Aorta (tissue), 5 donors: ENCODE data around the gene TECRL. TPM values are rescaled to one million over a fixed set of nuclear protein-coding genes. Genes with fewer than 3 reads are reported as not detected.

ENCODE experiments used
- ATAC-seq: fragments of 200-7000 bp; cut with Tn5 transposase; one replicate; pipeline ENCODE4 v1.9.1; 2022; ENCODE audit warnings: moderate library complexity; ENCODE audit not compliant: low FRiP score
- DNase-seq, 2 donors: peaks; one replicate each; pipeline ENCODE4 v3.0.0-alpha.2; 2020
- H3K27ac ChIP-seq, 2 donors: one replicate each; pipeline ENCODE4 v1.5.1; 2013; ENCODE audit warnings: low read length in 2 of 2, mild to moderate bottlenecking in 2 of 2, moderate library complexity in 2 of 2, control low read depth in 1 of 2, inconsistent platforms in 1 of 2, low read depth in 1 of 2
- H3K27me3 ChIP-seq, 2 donors: one replicate each; pipeline ENCODE4 v1.6.1; 2013; ENCODE audit warnings: control low read depth in 1 of 2, low read length in 1 of 2, mild to moderate bottlenecking in 1 of 2, moderate library complexity in 1 of 2; ENCODE audit not compliant: insufficient read depth in 2 of 2, control insufficient read depth in 1 of 2
- H3K36me3 ChIP-seq, 2 donors: one replicate each; pipeline ENCODE4 v1.6.1; 2013; ENCODE audit warnings: control low read depth in 1 of 2, low read length in 1 of 2, mild to moderate bottlenecking in 1 of 2; ENCODE audit not compliant: insufficient read depth in 2 of 2, control insufficient read depth in 1 of 2
- H3K4me1 ChIP-seq, 2 donors: one replicate each; pipeline ENCODE4 v1.6.1; 2013; ENCODE audit warnings: low read length in 2 of 2, control low read depth in 1 of 2, mild to moderate bottlenecking in 1 of 2, moderate library complexity in 1 of 2; ENCODE audit not compliant: insufficient read depth in 2 of 2, control insufficient read depth in 1 of 2
- H3K4me3 ChIP-seq, 2 donors: one replicate each; pipeline ENCODE4 v1.5.1; 2013; ENCODE audit warnings: low read length in 2 of 2, control low read depth in 1 of 2, mild to moderate bottlenecking in 1 of 2
- H3K9me3 ChIP-seq: one replicate; pipeline ENCODE4 v1.6.1; 2013; ENCODE audit warnings: mild to moderate bottlenecking, low read length; ENCODE audit not compliant: control insufficient read depth
- WGBS, 2 donors: extraction: QIAGEN DNeasy Blood & Tissue Kit; methylation state at CpG; one replicate each; pipeline ENCODE4 v1.1.7; 2013; 5-methylcytosine and 5-hydroxymethylcytosine counted together
- intact Hi-C, 2 donors: fragments of 100-400 bp; cut with DNase I; formaldehyde crosslinking; loops; one replicate each; pipeline versions ENCODE4 v1.14.2 to v1.15.0; 2022
- polyA plus RNA-seq, 2 donors: library from polyadenylated mRNA; stranded (reverse); fragments of 200-250 nt; gene quantifications; one replicate each; pipeline ENCODE4 v1.2.3, GENCODE V29; 2013
- total RNA-seq, 2 donors: library from RNA; stranded (reverse); fragmentation: NEBNext Ultra II Directional; extraction: Animal tissue kit (Norgen Biotek cat#: 25700); gene quantifications; one replicate each; pipeline ENCODE4 v1.2.1, GENCODE V29; 2021
- donor health status: healthy with polysubstance abuse.
- donor health status: Bipolar disorder and iron deficiency.
- donor health status: DM: no; HTN: no; CAD: no.
- donor health status: DM: no; HTN: no; CAD: no.
- donor health status: DM: yes; HTN: yes; CAD: no.

TECRL gene
- total and polyA plus RNA-seq, 4 donors: 0.13 to 1.0 TPM; not detected in 2

DNA sequence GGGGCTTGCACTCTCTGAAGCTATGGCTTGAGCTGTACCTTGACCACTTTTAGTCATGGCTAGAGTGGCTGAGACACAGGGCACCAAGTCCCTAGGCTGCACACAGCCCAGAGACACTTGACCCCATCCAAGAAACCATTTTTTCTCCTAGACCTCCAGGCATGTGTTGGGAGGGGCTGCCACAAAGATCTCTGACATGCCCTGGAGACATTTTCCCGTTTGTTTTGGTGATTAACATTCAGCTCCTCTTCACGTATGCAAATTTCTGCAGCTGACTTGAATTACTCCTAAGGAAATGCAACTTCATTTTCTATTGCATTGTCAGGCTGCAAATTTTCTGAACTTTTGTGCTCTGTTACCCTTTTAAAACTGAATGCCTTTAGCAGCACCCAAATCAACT lies 142.6 kb downstream of the TECRL start:
- Histone ChIP-seq H3K36me3 (no peaks in the 10 kb centered on the region), H3K4me1 (no peaks in the 10 kb centered on the region), H3K4me3 (no peak overlapping the region), H3K27ac (no peak overlapping the region), H3K9me3 (no peaks in the 10 kb centered on the region), H3K27me3 (no peaks in the 10 kb centered on the region)
- 73 to 80% methylated on average over 2 of the region's 2 CpGs for WGBS, 2 donors
- ATAC-seq: no peak
- intact Hi-C loops: no loop called here
- DNase-seq: no peak

DNA sequence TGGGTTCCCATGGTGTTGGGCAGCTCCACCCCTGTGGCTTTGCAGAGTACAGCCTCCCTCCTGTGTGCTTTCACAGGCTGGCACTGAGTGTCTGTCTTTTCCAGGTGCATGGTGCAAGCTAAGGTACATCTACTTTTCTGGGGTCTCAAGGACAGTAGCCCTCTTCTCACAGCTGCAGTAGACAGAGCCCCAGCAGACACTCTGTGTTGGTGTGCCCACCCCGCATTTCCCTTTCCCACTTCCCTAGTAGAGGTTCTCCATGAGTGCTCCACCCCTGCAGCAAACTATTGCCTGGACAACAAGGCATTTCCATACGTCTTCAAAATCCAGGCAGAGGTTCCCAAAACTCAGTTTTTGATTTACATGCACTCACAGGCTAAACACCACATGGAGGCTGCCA lies 143.0 kb downstream of the TECRL start:
- H3K27me3 ChIP-seq: no peaks in the 10 kb centered on the region
- H3K36me3 ChIP-seq: no peaks in the 10 kb centered on the region
- WGBS, 2 donors: 71 to 77% methylated on average over 2 of the region's 2 CpGs
- H3K9me3 ChIP-seq: no peaks in the 10 kb centered on the region
- intact Hi-C loops: no loop called here
- no peaks in the 10 kb centered on the region for H3K4me1 ChIP-seq
- no peak for ATAC-seq
- H3K27ac ChIP-seq: no peak overlapping the region
- no peak overlapping the region for H3K4me3 ChIP-seq
- no peak for DNase-seq

DNA sequence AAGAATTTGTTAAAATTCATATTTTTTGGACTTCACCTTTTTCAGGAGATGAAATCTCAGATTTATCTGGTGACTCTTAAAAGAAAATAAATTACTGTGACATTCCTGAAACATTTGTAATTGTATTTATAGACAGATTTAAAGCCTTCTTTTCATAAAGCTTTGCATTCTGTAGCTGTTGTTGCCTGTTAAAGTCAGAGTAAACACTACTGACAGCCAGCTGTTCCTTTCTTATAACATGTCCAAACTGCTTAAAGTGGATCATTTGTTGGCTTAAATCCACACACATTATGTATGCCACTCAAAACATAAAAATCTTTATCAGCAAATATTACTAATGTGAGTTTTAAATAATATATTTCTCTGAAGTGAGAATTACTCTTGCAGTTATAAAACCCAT lies 157.5 kb downstream of the TECRL start:
- DNase-seq (no peak), ATAC-seq (no peak)
- no peak overlapping the region for H3K27ac ChIP-seq
- H3K9me3 ChIP-seq: no peaks in the 10 kb centered on the region
- H3K36me3 ChIP-seq: no peaks in the 10 kb centered on the region
- H3K27me3 ChIP-seq: no peaks in the 10 kb centered on the region
- H3K4me3 ChIP-seq: no peak overlapping the region
- intact Hi-C loops: no loop called here
- no peaks in the 10 kb centered on the region for H3K4me1 ChIP-seq

DNA sequence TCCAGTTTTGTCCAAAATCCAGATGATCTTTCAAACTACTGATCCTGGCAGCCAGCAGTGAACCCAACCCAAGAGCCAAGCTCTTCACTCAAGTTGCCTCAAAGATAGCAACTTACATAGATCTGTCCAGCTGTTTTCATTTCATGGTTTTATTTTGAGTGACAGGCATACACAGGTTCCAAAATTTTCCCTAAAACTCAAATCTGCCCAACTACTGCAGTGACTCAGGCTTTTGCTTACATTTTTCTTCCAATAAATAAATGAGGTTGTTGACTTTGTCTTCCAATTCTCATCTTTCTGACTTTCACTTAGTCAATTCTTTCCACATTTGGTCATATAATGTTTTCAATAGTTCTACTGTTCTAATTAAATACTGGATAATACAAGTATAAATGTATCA lies 158.8 kb downstream of the TECRL start:
- DNase-seq: no peak
- Histone ChIP-seq H3K27me3 (no peaks in the 10 kb centered on the region), H3K9me3 (no peaks in the 10 kb centered on the region), H3K4me1 (no peaks in the 10 kb centered on the region), H3K27ac (no peak overlapping the region), H3K4me3 (no peak overlapping the region), H3K36me3 (no peaks in the 10 kb centered on the region)
- intact Hi-C loops: no loop called here
- ATAC-seq: no peak

DNA sequence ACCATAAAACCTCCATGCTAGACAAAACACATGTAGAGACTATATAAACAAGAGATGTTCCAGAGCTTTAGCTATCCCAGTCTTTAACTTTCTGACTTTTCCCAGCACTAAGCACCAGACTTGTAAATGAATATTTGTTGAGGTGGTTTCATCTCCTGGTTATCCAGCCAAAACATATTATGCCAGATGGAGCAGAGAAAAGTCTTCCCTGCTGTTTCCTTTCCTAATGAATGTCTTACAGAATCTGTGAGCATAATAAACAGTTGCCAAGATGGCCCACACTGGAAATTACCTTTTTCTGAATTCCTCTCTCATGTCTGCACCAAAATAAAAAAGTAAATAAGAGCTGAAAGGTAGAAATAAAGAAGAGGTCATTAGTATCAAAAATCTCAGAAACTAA lies 159.2 kb downstream of the TECRL start:
- no peaks in the 10 kb centered on the region for H3K36me3 ChIP-seq
- no peaks in the 10 kb centered on the region for H3K4me1 ChIP-seq
- H3K9me3 ChIP-seq: no peaks in the 10 kb centered on the region
- no peaks in the 10 kb centered on the region for H3K27me3 ChIP-seq
- no peak for ATAC-seq
- intact Hi-C loops: no loop called here
- no peak overlapping the region for H3K27ac ChIP-seq
- DNase-seq: no peak
- H3K4me3 ChIP-seq: no peak overlapping the region

DNA sequence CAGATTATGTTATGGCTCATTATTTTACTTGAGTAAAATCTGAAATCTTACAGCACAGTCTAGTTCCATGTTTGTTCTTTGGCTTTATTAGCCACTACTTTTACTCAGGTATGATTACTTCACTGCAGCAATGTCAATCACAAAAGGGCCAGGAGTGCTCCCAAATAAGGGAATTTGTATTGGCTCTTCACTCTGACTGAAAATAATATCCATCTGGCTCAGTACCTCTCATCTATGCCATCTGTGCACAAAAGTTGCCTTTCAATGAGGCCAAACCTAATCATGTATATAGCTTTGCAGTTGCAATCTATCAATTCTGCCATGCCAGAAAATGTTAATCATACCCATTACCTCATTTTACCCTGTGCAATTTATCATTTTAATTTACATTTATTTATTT lies 161.1 kb downstream of the TECRL start:
- H3K9me3 ChIP-seq: no peaks in the 10 kb centered on the region
- no peaks in the 10 kb centered on the region for H3K4me1 ChIP-seq
- H3K27ac ChIP-seq: no peak overlapping the region
- intact Hi-C loops: no loop called here
- H3K36me3 ChIP-seq: no peaks in the 10 kb centered on the region
- H3K27me3 ChIP-seq: no peaks in the 10 kb centered on the region
- ATAC-seq: no peak
- H3K4me3 ChIP-seq: no peak overlapping the region
- no peak for DNase-seq

DNA sequence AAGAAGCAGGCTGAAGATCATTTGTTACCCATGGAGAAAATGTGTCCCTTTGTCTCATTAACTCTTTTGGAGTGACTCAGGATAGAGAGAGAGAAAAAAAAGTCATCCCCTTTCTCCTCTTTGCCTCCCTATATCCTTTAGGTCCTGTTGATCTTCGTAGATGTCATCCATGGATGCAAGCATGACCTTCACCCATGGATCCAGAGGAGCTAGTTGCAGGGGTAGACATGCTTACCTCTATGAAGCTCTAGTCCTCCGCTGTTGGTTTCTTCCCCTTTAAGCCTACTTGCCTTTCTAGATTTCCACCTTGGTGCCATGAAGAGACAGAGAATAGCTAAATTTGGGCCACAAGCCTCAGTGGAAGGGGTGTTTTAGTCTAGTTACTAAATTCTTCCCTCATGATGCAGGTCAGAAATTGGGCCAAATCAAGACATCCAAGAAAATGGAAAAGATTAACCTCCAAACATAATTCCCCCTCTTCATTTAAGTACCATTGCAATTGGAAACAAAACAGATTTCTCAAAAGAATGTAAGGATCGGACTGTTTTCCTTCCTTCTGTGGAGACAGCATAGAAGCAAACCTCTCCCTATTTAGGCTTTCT lies 178.4 kb downstream of the TECRL start:
- ATAC-seq: no peak
- no peak for DNase-seq
- intact Hi-C loops: no loop called here
- Histone ChIP-seq H3K36me3 (no peaks in the 10 kb centered on the region), H3K4me3 (no peak overlapping the region), H3K4me1 (no peaks in the 10 kb centered on the region), H3K27ac (no peak overlapping the region), H3K9me3 (peaks cover 15% of the 10 kb centered on the region), H3K27me3 (no peaks in the 10 kb centered on the region)
- WGBS, 2 donors: 83 to 87% methylated on average over 3 of the region's 3 CpGs
